Measurements from ENCODE around the gene MAPKAP1. TPM values are rescaled to one million over a fixed set of nuclear protein-coding genes. Genes with fewer than 3 reads are reported as not detected.

The MAPKAP1 gene
- total and polyA plus RNA-seq, 9 of the 15 experiments (the other 6 are each of a cell fraction or from before 2014, with no cell fraction given): 2.6 to 82.1 (median 61.1) TPM

DNA sequence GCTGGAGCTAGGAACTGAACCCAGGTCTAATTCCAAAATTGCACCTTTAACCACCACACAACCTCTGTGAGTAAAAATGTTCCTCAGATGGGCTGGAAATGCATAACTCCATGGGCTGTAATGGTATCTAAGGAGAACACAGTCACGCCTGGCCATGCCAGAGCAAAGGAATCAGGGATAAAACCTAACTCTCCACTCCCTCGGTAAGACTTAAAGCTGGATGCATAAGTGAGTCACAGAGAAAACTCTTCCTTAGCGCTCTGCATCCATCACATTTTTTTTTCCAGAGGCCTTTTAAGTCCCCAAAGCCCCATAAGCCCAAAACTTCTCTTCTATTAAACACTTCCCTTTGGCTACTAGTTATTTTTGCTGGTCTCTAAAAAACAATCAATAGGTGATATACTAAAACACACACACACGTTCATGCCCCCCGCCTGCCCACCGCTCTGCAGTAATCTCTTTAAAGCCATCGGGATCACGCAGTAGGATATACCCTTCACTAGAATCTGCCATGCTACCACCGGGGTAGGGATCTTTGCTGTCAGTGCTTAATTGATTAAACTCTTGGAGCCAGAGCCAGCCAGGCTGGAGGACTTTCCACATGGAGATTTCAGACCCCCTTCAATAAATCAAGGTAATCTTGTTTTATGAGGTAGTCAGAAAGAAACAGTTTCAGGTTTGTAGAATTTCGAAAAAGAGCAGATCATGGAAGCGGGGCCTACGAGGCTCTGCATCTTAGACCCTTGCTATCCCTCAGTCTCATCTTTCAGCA is 212.9 kb downstream of the MAPKAP1 start:
- BruUV-seq (replicated peaks): no TSS peak
- Histone ChIP-seq H3K9me3 (replicated peaks; ENCODE audit: control insufficient read depth, insufficient read depth, low read depth, low read length) (no peaks in the 10 kb centered on the region), H3K36me3 (ENCODE audit: control insufficient read depth, insufficient read depth, low read length) (no peaks in the 10 kb centered on the region), H3K4me2 (ENCODE audit: insufficient read depth, low read length) (no peak overlapping the region), H3K27ac (ENCODE audit: extremely low read depth, low read depth, low read length) (no peak overlapping the region), H2AFZ (ENCODE audit: low read depth, low read length) (no peak overlapping the region), H3K4me1 (replicated peaks in 1 of 2; ENCODE audit: control insufficient read depth in 2 of 2, insufficient read depth in 2 of 2, low read length in 2 of 2) (no peaks in the 10 kb centered on the region), H4K20me1 (replicated peaks; ENCODE audit: control insufficient read depth, insufficient read depth, low read length) (no peaks in the 10 kb centered on the region), H3K79me2 (ENCODE audit: control insufficient read depth, insufficient read depth, low read length) (no peaks in the 10 kb centered on the region), H3K27me3 (ENCODE audit: control insufficient read depth in 2 of 2, insufficient read depth in 2 of 2, low read length in 2 of 2) (no peaks in the 10 kb centered on the region), H3K9me1 (ENCODE audit: control insufficient read depth, insufficient read depth, low read length) (no peaks in the 10 kb centered on the region), H3K4me3 (no peak overlapping the region), H3K9ac (ENCODE audit: insufficient read depth in 1 of 2, low read depth in 2 of 2, low read length in 2 of 2) (no peak overlapping the region)
- ChIA-PET POLR2A (interaction anchor here (0.6 kb wide), 1 partner anchor 982 kb away, joined by 3 read pairs; no protein-coding TSS in a partner anchor), CTCF (ENCODE audit: low intra/inter-chr PET ratio) (no interaction called here)
- no peak for FAIRE-seq
- in situ Hi-C loops (cut with MboI) (no loop called here), intact Hi-C loops (cut with micrococcal nuclease) (no loop called here)
- no peak for DNase-seq (ENCODE audit: extremely low read depth in 1 of 4, low spot score in 3 of 4)
- WGBS (ENCODE audit: insufficient coverage, low coverage, missing lambda C conversion rate): 76% methylated on average over 12 of the region's 12 CpGs
- ATAC-seq: no peak
- TF ChIP-seq SMARCA5 (IDR thresholded peaks at IDR 0.05) (no peak), FOXJ2 (tag; IDR thresholded peaks at IDR 0.05) (no peak), NCOA2 (IDR thresholded peaks at IDR 0.05; ENCODE audit: partially characterized antibody in 2 of 2) (no peak), PHB (CRISPR knock-in tag; IDR thresholded peaks at IDR 0.05) (no peak), MBD2 (IDR thresholded peaks at IDR 0.05; ENCODE audit: borderline replicate concordance, low read depth) (no peak), ZFPM2 (CRISPR knock-in tag; IDR thresholded peaks at IDR 0.05) (no peak), CCAR2 (IDR thresholded peaks at IDR 0.05; ENCODE audit: low read depth, low read length) (no peak)
- TF ChIP-seq, protein P1, sequence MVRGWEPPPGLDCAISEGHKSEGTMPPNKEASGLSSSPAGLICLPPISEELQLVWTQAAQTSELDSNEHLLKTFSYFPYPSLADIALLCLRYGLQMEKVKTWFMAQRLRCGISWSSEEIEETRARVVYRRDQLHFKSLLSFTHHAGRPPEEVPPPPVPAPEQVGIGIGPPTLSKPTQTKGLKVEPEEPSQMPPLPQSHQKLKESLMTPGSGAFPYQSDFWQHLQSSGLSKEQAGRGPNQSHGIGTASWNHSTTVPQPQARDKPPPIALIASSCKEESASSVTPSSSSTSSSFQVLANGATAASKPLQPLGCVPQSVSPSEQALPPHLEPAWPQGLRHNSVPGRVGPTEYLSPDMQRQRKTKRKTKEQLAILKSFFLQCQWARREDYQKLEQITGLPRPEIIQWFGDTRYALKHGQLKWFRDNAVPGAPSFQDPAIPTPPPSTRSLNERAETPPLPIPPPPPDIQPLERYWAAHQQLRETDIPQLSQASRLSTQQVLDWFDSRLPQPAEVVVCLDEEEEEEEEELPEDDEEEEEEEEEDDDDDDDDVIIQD (CRISPR knock-in tag; IDR thresholded peaks at IDR 0.05): no peak
- TF ChIP-seq, protein P2, sequence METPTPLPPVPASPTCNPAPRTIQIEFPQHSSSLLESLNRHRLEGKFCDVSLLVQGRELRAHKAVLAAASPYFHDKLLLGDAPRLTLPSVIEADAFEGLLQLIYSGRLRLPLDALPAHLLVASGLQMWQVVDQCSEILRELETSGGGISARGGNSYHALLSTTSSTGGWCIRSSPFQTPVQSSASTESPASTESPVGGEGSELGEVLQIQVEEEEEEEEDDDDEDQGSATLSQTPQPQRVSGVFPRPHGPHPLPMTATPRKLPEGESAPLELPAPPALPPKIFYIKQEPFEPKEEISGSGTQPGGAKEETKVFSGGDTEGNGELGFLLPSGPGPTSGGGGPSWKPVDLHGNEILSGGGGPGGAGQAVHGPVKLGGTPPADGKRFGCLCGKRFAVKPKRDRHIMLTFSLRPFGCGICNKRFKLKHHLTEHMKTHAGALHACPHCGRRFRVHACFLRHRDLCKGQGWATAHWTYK (CRISPR knock-in tag; IDR thresholded peaks at IDR 0.05): no peak
- TF ChIP-seq, protein P3, sequence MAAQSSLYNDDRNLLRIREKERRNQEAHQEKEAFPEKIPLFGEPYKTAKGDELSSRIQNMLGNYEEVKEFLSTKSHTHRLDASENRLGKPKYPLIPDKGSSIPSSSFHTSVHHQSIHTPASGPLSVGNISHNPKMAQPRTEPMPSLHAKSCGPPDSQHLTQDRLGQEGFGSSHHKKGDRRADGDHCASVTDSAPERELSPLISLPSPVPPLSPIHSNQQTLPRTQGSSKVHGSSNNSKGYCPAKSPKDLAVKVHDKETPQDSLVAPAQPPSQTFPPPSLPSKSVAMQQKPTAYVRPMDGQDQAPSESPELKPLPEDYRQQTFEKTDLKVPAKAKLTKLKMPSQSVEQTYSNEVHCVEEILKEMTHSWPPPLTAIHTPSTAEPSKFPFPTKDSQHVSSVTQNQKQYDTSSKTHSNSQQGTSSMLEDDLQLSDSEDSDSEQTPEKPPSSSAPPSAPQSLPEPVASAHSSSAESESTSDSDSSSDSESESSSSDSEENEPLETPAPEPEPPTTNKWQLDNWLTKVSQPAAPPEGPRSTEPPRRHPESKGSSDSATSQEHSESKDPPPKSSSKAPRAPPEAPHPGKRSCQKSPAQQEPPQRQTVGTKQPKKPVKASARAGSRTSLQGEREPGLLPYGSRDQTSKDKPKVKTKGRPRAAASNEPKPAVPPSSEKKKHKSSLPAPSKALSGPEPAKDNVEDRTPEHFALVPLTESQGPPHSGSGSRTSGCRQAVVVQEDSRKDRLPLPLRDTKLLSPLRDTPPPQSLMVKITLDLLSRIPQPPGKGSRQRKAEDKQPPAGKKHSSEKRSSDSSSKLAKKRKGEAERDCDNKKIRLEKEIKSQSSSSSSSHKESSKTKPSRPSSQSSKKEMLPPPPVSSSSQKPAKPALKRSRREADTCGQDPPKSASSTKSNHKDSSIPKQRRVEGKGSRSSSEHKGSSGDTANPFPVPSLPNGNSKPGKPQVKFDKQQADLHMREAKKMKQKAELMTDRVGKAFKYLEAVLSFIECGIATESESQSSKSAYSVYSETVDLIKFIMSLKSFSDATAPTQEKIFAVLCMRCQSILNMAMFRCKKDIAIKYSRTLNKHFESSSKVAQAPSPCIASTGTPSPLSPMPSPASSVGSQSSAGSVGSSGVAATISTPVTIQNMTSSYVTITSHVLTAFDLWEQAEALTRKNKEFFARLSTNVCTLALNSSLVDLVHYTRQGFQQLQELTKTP (IDR thresholded peaks at IDR 0.05; ENCODE audit: low read depth in 1 of 2, partially characterized antibody in 2 of 2): no peak

Measured in K562 (cell line).